K562 treated with DMSO at 1 percent for 24 hours (cell line): Measurements from ENCODE around the gene CCDC134. TPM values are rescaled to one million over a fixed set of nuclear protein-coding genes. Genes with fewer than 3 reads are reported as not detected.

Source experiments
- total RNA-seq: library from RNA; unstranded; fragments of 300-600 nt; gene quantifications from 2 replicates; pipeline ENCODE4 v1.2.3, GENCODE V29; 2022; ENCODE audit warnings: low read depth; ENCODE audit not compliant: insufficient read depth

Gene CCDC134
- 4.5 and 4.9 TPM in 2 replicates for total RNA-seq

DNA sequence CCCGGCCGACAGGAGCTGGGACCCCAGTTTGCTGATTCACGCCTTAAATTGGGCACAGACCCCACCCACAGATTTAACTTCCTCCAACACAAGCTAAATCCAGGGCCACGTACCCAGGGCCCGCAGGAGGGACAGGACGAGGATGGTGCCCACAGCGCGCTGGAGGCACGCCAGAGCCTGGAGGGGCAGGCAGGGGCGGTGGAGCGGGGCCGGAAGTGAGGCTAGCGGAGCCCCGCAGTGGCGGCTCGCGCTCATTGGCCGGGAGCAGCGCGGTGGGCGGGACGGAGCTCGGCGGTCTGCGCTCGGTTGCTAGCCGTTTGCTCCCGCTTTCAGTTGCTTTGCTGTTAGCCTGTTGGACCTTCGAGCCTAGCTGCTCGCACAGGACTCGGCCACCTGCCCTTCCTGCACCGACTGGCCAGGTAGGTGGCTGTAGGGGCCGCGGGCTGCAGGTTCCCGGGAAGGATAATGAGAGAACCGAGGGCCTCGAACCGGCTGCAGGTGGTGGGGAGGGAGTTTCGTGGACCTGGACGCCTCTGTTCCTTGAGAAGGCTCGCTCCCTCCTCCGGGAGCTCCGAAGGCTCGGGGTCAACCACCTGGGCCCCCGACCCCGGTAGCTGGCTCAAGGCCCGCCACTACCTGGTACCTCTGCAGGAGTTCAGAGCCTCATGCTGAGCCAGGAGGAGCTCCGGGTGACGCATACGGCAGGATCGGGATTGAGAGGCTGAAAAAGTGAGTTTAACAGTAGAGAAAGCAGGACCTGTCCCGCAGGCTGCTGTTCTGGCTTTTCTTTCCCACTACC lies at the start of gene CCDC134:
Gene CCDC134, plus strand, starts transcription at position 332 of the 799 bp plus-strand sequence. CDS start 8,212 bp downstream, outside the sequence.

DNA sequence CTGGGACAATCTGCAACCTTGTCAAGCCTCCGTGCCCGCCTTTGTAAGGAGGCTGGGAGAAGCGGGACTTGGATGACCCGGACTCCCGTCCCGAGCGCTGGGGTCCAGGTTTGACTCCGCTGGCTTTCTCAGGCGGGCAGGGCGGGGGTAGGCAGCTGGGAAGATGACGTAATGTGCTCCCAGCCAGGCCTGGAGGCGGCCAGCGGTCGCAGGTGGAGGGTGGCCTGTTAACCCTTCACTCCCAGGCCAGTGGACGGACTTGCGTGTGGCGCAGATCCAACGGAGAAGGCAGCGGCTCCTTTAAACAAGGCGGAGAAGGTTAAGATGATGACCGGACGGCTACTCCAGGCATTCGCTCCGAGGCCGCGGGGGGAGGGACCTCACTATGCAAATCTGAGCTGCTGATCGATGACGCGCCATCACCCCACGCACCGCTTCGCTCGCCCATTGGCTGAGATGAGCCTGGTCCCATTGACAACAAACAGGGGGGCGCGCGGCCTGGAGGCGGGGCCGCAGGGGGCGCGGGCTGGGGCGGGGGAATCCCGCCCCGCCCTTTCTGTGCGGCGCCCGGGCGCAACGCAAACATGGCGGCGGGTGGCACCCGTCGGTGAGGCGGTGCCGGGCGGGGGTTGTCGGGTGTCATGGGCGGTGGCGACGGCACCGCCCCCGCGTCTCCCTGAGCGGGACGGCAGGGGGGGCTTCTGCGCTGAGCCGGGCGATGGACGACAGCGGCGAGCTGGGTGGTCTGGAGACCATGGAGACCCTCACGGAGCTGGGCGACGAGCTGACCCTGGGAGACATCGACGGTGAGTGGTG lies 32.3 kb downstream of the CCDC134 start, which contains the start of gene SREBF2:
Gene SREBF2, plus strand, starts transcription at position 553 of the 816 bp plus-strand sequence. Its CDS starts 166 bp downstream, at position 719.

Other genes starting within 250 kb of the CCDC134 start
- not detected in 2 replicates for gene CSDC2, start 239.7 kb upstream of the CCDC134 start, total RNA-seq
- 57.9 and 58.8 TPM in 2 replicates for gene PMM1, start 210.8 kb upstream of the CCDC134 start, total RNA-seq
- gene DESI1, start 179.6 kb upstream of the CCDC134 start, total RNA-seq: 17.4 and 18.9 TPM in 2 replicates
- 245 and 259 TPM in 2 replicates for gene XRCC6, start 179.4 kb upstream of the CCDC134 start, total RNA-seq
- 92.7 and 97.7 TPM in 2 replicates for gene SNU13, start 111.8 kb upstream of the CCDC134 start, total RNA-seq
- 0.69 and 1.7 TPM in 2 replicates for gene MEI1, start 101.2 kb upstream of the CCDC134 start, total RNA-seq
- 90.3 and 94.2 TPM in 2 replicates for gene SREBF2, start 32.4 kb downstream of the CCDC134 start, total RNA-seq
- 2.4 and 4.3 TPM in 2 replicates for gene SHISA8, start 114.4 kb downstream of the CCDC134 start, total RNA-seq
- 0.81 and 0.93 TPM in 2 replicates for gene TNFRSF13C, start 126.1 kb downstream of the CCDC134 start, total RNA-seq
- 49.0 and 50.7 TPM in 2 replicates for gene CENPM, start 146.5 kb downstream of the CCDC134 start, total RNA-seq
- 0.10 TPM in 1 of 2 replicates, not detected in the other for gene SEPTIN3, start 168.8 kb downstream of the CCDC134 start, total RNA-seq
- not detected in 2 replicates for gene WBP2NL, start 198.1 kb downstream of the CCDC134 start, total RNA-seq